HEK293 (cell line): ENCODE measurements around the gene ITGB6.

ENCODE experiments used
- CTCF ChIA-PET: fragments of 350-600 bp; formaldehyde crosslinking; extraction: SDS; loops from one replicate; lab custom pipeline; 2021; ENCODE audit warnings: antibody characterized with exemption; lab: Yijun Ruan, JAX
- POLR2A ChIA-PET: fragments of 300-600 bp; formaldehyde crosslinking; extraction: SDS; loops from one replicate; lab custom pipeline; 2020; ENCODE audit warnings: antibody characterized with exemption, inconsistent platforms; lab: Yijun Ruan, JAX
- H3K27ac ChIP-seq: fragments of 200-500 bp; sonication (Bioruptor generic); 2 replicates; pipeline ENCODE4 v1.5.1; 2014; ENCODE audit warnings: low read depth, low read length, control low read depth, inconsistent platforms; ENCODE audit errors: extremely low read depth
- H3K36me3 ChIP-seq, 2 experiments: fragments of 200-500 bp in 1 of 2; sonication (Bioruptor generic) in 1 of 2; 1 replicate in 1 of 2; 2 replicates in 1 of 2; pipeline ENCODE4 v1.5.1; 2014 to 2017; ENCODE audit warnings: inconsistent platforms in 2 of 2, low read length in 2 of 2; ENCODE audit not compliant: control insufficient read depth in 2 of 2, insufficient read depth in 1 of 2
- H3K4me1 ChIP-seq: fragments of 200-500 bp; sonication (Bioruptor generic); 2 replicates; pipeline ENCODE4 v1.5.1; 2014; ENCODE audit warnings: mild to moderate bottlenecking, low read length, inconsistent platforms; ENCODE audit not compliant: control insufficient read depth, insufficient read depth
- H3K4me3 ChIP-seq: 2 replicates; pipeline ENCODE4 v1.5.1; 2011; ENCODE audit warnings: low read depth, mild to moderate bottlenecking, control low read depth, low read length, moderate library complexity
- H3K9me3 ChIP-seq: fragments of 200-500 bp; sonication (Bioruptor generic); 2 replicates; pipeline ENCODE4 v1.5.1; 2014; ENCODE audit warnings: low read depth, low read length, inconsistent platforms; ENCODE audit not compliant: control insufficient read depth, insufficient read depth
- FEZF1 ChIP-seq: fragments of 450-650 bp; formaldehyde crosslinking; IDR thresholded peaks from 2 replicates; pipeline ENCODE4 v1.5.1; 2016; ENCODE audit warnings: missing biosample characterization, missing genetic modification characterization
- GLI2 ChIP-seq: fragments of 450-650 bp; formaldehyde crosslinking; IDR thresholded peaks from 2 replicates; pipeline ENCODE4; 2017; ENCODE audit warnings: missing biosample characterization, missing genetic modification characterization, low read depth, borderline replicate concordance
- SCRT2 ChIP-seq: fragments of 450-650 bp; formaldehyde crosslinking; IDR thresholded peaks from 2 replicates; pipeline ENCODE4 v1.5.1; 2016; ENCODE audit warnings: missing biosample characterization, missing genetic modification characterization
- TCF7L2 ChIP-seq: IDR thresholded peaks from 2 replicates; pipeline ENCODE4 v1.6.1; 2011; ENCODE audit warnings: low read depth, mild to moderate bottlenecking, inconsistent platforms, low read length, moderate library complexity, borderline replicate concordance
- TSHZ1 ChIP-seq: fragments of 450-650 bp; formaldehyde crosslinking; IDR thresholded peaks from 2 replicates; pipeline ENCODE4 v1.5.1; 2016; ENCODE audit warnings: missing biosample characterization, missing genetic modification characterization, borderline replicate concordance
- ZNF10 ChIP-seq: fragments of 450-650 bp; formaldehyde crosslinking; IDR thresholded peaks from 2 replicates; pipeline ENCODE4 v1.5.1; 2017; ENCODE audit warnings: missing biosample characterization, missing genetic modification characterization
- ZNF174 ChIP-seq: fragments of 450-650 bp; formaldehyde crosslinking; IDR thresholded peaks from 2 replicates; pipeline ENCODE4 v1.5.0; 2017; ENCODE audit warnings: missing biosample characterization, mild to moderate bottlenecking, missing genetic modification characterization
- ZNF202 ChIP-seq: fragments of 450-650 bp; formaldehyde crosslinking; IDR thresholded peaks from 2 replicates; pipeline ENCODE4 v1.5.1; 2016; ENCODE audit warnings: missing biosample characterization, missing genetic modification characterization, borderline replicate concordance
- ZNF280C ChIP-seq: fragments of 450-650 bp; formaldehyde crosslinking; IDR thresholded peaks from 2 replicates; pipeline ENCODE4 v1.5.1; 2016; ENCODE audit warnings: missing biosample characterization, missing genetic modification characterization
- ZNF398 ChIP-seq: fragments of 450-650 bp; formaldehyde crosslinking; IDR thresholded peaks from 2 replicates; pipeline ENCODE4 v1.5.1; 2017; ENCODE audit warnings: missing biosample characterization, missing genetic modification characterization
- ZNF449 ChIP-seq: fragments of 450-650 bp; formaldehyde crosslinking; IDR thresholded peaks from 2 replicates; pipeline ENCODE4 v1.5.1; 2017; ENCODE audit warnings: missing biosample characterization, mild to moderate bottlenecking, missing genetic modification characterization, moderate library complexity
- ZNF549 ChIP-seq: fragments of 450-650 bp; IDR thresholded peaks from 2 replicates; pipeline ENCODE4 v1.5.1; 2018; ENCODE audit warnings: missing biosample characterization, missing genetic modification characterization, mild to moderate bottlenecking, inconsistent platforms, moderate library complexity
- ZNF555 ChIP-seq: fragments of 450-650 bp; formaldehyde crosslinking; conservative IDR thresholded peaks from 2 replicates; pipeline ENCODE4 v1.5.1; 2017; ENCODE audit warnings: missing biosample characterization, mild to moderate bottlenecking, missing genetic modification characterization, inconsistent platforms
- ZNF561 ChIP-seq: fragments of 450-650 bp; IDR thresholded peaks from 2 replicates; pipeline ENCODE4 v1.5.1; 2018; ENCODE audit warnings: missing biosample characterization, missing genetic modification characterization, borderline replicate concordance
- ZNF626 ChIP-seq: fragments of 450-650 bp; sonication (Bioruptor Pico); formaldehyde crosslinking; IDR thresholded peaks from 2 replicates; pipeline ENCODE4 v1.5.1; 2018; ENCODE audit warnings: missing biosample characterization, missing genetic modification characterization, inconsistent platforms
- ZNF660 ChIP-seq: fragments of 450-650 bp; IDR thresholded peaks from 2 replicates; pipeline ENCODE4 v1.5.1; 2018; ENCODE audit warnings: missing biosample characterization, mild to moderate bottlenecking, missing genetic modification characterization
- ZNF692 ChIP-seq: fragments of 450-650 bp; formaldehyde crosslinking; IDR thresholded peaks from 2 replicates; pipeline ENCODE4 v1.5.1; 2016; ENCODE audit warnings: missing biosample characterization, missing genetic modification characterization
- ZSCAN4 ChIP-seq: fragments of 450-650 bp; formaldehyde crosslinking; IDR thresholded peaks from 2 replicates; pipeline ENCODE4 v1.5.1; 2017; ENCODE audit warnings: missing biosample characterization, missing genetic modification characterization

Gene ITGB6

GRCh38 chr2:160223560-160223959 is 23.5 kb upstream of the ITGB6 start:
- TF ChIP-seq GLI2 (no peak), ZSCAN4 (no peak), TSHZ1 (tag by site-specific recombination) (no peak), ZNF174 (tag by site-specific recombination) (no peak), ZNF202 (tag by site-specific recombination) (no peak), TCF7L2 (no peak), ZNF280C (no peak), ZNF449 (tag by site-specific recombination) (no peak), FEZF1 (tag by site-specific recombination) (no peak), ZNF626 (tag by site-specific recombination) (no peak), ZNF660 (tag by site-specific recombination) (no peak), ZNF561 (tag by site-specific recombination) (no peak), ZNF692 (no peak), ZNF398 (no peak), SCRT2 (tag by site-specific recombination) (no peak), ZNF549 (tag by site-specific recombination) (no peak), ZNF10 (tag by site-specific recombination) (no peak), ZNF555 (no peak)
- H3K36me3 ChIP-seq = no peaks in the 10 kb centered on the region
- H3K4me1 ChIP-seq = peaks cover 3% of the 10 kb centered on the region; the same call in 1 of the 2 replicates
- no peaks in the 10 kb centered on the region for H3K9me3 ChIP-seq
- H3K4me3 ChIP-seq = no peak overlapping the region
- CTCF ChIA-PET = no interaction called here
- POLR2A ChIA-PET = interaction anchor here (1.6 kb wide), 2 partner anchors 18 to 46 kb away, joined by 3 to 6 read pairs; no protein-coding TSS in a partner anchor
- H3K27ac ChIP-seq = no peak overlapping the region
